Activated T-helper 1 cell treated with anti-CD3 and anti-CD28 coated beads, Interleukin-2, amount 50 U/mL, for 16 hours (primary cell): Measurements from ENCODE around the gene TMEM220.
"Not testable (repeated sequence)": the region's sequence is repeated elsewhere in the genome, so short reads cannot be mapped to it uniquely, and the experiment has no call there.

Source experiments
- DNase-seq, 2 donors: peaks; one replicate each; pipeline ENCODE4 v3.0.0-alpha.2; 2020; ENCODE audit warnings: low read depth in 1 of 2, low spot score in 1 of 2

Gene TMEM220

GRCh38 chr17:10728331-10728892, 1.4 kb downstream of the TMEM220 start:
- no peak for DNase-seq

- DNase-seq, result no peak
Measured at GRCh38 chr17:10727192-10727591, 2.6 kb downstream of the TMEM220 start.

DNA sequence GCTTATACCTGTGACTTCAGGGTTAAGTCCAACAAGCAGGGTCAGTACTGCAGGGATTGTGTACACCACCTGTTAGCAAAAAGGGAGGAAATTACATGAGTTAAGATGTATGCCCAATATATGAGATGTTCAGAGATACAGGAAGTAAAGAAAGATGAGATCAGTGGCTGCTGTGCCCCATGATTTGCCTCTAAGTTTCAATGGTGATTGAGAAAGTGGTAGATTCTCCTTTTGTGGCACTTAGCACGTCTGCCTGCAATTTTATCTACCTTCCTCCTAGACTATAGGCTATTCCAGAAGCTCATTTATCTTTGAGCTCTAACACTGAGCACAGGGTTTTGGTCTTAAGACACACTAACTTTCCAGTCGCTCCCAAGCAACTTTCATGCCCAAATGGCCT, 3.6 kb downstream of the TMEM220 start:
- no peak for DNase-seq

DNA sequence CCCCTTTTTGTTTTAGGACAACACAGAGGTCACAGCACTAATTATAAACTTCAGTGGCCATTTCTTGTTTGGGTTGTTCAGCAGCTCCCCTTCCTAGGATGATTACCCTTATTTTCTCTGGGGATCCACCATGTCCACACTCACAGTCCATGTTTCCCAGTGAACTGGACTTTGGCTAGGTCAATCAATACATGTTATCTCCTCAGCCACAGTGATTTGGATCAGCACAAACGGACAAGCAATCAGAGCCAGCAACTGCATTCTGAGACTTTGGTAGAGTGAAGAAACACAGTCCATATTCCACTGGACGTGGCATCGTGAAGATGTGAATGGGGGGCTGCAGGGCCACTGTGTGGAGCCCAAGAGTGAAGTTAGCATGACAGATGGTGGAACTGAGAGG, 4.6 kb downstream of the TMEM220 start:
- DNase-seq, result no peak

DNA sequence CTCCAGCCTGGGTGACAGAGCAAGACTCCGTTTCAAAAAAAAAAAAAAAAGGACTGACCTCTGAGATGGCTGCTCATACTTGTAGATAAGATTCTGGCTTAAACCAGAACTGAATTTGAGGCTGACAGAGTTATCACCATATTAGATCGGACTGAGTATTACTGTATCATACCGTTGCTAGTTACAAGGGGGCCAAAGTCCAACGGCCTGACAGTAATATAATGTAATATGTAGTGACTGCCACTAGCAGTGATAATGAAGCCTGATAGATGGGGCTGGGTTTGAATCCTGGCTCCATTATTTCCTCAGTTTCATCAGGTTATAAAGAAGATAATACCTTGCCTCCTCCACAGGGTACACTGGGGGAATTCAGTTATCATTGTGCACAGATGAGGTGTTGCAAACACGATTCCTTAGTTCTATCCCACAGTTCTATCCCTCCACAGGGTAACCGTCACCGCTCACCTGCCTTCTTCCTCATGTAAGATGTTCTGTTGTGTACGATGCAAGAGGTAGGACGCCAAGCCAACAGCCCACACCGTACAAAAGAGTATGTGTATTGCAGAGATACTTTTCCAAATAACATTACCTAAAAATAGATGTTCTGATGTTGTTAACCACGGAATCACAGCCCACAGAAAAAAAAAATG, 5.2 kb downstream of the TMEM220 start:
- no peak for DNase-seq

DNA sequence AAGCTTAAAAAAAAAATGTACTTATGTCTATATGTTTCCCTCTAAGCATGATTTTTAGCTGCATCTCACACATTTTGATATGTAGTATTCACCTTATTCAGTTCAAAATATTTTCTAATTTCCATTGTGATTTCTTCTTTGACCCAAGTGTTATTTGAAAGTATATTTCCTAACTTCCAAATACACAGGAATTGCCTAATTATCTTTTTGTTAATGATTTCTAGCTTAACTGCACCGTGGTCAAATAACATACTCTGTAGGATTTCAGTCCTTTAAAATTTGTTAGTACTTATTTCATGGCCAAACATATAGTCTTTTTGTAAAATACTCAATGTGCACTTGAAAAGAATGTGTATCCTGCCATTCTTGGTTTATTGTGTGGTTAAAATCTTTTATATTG, 11.3 kb downstream of the TMEM220 start:
- no peak for DNase-seq

DNA sequence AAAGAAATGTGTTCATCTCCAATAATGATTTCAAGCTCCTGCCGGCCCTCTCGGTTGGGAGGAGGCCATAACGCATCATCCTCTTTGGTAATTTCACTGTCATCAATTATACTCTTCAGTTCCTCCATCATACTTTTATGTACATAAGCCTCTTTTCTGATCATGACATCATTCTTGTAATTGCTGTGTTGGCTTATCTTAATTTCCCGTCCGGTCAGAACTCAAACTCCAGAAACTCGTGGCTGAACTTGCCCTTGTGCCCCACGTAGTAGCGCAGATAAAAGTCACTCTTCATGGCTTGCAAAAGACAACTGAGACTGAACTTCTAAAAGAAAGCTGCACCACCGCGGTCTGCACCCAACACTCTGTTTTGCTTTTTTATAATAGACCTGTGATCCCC, 13.6 kb downstream of the TMEM220 start:
- no peak for DNase-seq

- DNase-seq, result no peak
Measured at GRCh38 chr17:10713318-10713717, 16.5 kb downstream of the TMEM220 start.

DNA sequence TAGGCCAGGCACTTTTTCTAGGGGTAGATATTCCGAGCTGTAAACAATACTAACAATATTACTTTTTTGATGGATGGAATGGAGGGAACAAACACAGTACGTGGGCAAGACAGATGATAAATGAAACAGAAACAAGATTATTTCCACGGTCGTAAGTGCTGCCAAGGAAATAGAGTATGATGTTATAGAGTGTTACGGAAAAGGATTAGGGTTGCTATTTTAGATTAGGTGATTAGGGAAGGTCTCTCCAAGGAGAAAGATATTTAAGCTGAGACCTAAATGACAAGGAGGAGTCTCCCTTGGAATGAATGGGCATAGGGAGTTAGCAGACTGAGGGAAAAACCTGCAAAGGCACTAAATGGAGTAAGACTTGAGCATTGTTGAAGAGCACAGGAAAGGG, 24.1 kb downstream of the TMEM220 start:
- no peak for DNase-seq

DNA sequence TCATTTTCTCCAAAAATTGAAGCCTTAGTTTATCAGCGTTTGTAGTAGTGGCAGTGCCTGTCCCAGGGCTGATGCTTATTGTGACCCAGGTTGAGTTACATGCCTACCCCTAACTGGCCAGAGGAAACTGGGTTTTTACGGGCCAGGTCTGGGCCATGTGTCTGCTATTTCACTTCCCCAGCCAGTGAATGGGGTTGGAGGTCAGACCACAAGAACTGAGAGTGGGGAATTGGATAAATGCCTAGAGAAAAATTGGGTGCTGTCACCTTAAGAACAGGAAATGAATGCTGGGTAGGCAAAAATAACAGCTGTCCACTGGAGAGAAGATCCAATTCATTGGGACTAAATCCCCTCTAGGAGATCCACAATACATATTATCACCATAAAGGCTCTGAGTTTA, 27.2 kb downstream of the TMEM220 start:
- no peak for DNase-seq

DNA sequence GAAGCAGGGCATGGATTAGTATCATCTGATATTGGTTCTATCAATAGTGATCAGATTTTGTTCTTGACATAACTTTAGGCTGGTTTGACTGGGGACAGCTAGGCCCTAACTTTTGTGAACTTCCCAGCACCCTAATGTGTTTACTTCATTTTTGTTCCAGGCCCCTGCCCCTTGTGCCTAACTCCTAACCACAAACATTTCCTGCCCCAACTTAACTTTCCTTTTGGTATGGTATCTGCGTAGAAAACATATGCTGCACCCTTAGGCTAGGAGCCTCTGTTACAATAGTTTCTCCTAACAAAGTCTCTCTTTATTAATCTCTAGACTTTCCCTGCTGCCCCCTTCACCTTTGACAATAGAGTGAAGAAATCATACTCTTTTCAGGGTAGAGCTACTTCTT, 30.0 kb downstream of the TMEM220 start:
- no peak for DNase-seq

- no peak for DNase-seq
Measured at GRCh38 chr17:10698096-10698818, 31.6 kb downstream of the TMEM220 start.

DNA sequence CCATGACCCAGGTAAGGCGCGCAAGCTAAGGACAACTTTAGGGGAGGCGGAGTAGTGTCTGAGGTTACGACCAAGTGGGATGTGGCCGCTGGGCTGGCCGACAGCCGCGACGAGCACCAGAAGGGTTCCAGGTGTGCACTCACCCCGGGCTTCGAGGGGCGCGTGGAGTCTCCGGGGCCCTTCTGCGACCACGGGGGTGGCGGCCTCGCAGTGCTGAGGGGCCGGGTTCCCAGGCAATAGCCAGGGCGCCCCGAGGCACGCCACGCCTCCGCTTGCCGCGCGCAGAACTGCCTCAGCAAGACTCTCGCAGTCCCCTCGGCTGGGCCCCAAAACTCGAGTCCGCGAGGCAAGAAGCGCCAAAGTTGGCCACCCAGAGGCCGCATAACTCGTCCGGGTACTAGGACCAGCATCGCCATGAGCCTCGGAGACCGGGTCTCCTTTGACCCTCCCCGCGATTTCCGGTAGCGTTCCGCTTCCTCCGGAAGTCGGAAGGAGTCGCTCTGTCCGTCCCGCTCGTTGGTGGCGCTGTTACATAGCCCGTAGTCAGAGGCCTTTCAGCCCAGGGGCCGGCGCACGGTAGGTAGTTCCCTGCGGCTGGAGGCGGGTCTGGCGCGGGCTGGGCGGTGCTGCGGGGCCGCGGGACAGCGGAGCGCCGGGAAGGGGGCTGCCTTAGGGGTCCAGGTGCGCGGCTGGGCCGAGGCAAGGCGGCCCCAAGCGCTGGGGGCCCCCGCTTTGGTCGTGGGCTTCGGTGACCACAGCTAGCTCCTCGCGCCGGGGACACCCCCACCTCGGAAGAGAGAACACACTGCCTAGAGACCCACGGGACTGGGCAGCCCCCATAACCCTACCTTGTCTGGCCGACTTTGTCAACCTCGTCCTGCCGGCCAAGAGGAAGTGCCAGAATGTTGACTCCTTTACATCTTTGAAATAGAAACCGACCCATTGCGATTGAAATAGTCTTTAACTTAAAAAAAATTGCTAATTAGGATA, 32.4 kb downstream of the TMEM220 start, which contains the start of the genes ADPRM and SCO1:
Gene ADPRM (plus strand): TSS at position 503 of the 990 bp plus-strand sequence. CDS start 7,333 bp downstream, outside the sequence.
Gene SCO1 (minus strand): TSS at position 442 of the 990 bp plus-strand sequence. CDS start 26 bp downstream, at position 416.
- DNase-seq, result peak; percentile 78 to 87

DNA sequence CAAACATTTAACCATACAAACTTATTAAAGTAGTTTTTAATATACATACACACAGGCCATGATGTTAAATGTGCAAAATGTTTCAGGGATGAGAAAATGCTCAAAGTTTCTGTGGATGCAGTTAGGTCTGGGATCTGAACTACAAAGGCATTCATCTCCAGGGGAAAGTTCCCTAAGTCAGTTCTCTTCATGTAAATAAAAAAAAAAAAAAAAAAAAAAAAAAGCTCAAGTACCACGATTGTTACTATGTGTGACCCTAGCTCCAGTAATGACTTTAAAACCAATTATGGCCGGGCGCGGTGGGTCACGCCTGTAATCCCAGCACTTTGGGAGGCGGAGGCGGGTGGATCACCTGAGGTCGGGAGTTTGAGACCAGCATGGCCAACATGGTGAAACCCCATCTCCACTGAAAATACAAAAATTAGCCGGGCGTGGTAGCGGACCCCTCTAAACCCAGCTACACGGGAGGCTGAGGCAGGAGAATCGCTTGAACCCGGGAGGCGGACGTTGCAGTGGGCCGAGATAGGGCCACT, 33.9 kb downstream of the TMEM220 start:
- DNase-seq, result not testable (repeated sequence)

DNA sequence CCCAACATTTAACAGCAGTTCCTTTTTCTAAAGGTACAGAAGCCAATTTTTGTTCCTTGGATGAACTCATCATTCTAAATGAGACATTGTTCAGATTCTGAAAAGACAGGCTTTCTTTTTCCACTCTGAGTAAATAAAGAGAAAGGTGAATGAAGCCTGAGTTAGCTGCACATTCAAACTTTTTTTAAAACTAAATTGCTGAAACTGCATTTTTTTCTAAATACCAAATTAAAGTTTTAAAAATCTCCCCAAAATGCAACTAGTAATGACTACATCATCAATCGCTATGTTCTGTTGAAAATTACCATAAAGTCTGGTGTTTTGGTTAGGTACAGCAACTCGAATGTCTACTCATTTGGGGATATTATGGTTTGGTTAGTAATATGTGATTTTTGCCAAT, 42.3 kb downstream of the TMEM220 start:
- DNase-seq, result no peak

DNA sequence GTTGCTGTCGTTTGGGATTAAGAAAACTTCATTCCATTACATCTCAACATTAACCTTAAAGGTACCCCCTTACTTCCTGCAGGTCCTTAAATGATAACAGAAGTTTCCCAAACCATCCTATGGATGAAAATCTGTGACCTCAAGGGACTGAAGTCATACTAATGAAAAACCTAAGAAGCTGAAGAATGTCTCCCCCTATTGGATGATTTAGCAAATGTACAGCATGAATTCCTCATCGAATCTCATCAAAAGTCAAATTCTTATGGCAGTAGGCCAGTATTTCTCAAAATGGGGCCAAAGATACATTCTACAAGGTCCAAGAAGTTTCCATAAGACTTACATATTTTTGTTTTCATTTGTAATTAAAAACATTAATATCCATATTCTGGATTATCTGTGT, 46.0 kb downstream of the TMEM220 start:
- DNase-seq, result no peak

DNA sequence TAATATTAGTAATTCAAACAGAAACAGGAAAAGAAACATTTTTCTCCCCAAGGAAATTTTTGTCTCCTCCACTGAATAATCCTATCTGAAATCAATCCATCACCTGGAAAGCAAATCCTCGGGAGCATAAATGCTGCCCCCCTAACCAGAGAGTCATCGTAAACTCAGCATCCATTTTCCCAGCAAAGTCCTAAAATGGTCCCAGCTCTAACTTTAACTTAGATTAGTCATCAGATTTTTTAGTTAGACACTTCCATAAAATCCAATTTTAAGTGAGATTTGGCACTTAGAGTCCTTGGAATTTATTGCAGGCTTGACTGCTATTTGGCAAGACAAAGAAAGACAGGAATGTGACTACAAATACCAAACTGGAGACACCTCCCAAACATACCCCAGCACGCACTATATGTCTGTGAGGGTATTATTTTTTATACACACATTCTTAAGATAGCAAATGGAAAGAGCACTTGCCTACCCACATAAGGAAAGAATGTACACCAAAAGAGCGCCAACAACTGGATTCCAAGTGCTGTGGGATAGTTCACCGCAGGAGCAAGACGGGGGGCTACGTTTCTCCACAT, 47.9 kb downstream of the TMEM220 start:
- DNase-seq, result no peak

DNA sequence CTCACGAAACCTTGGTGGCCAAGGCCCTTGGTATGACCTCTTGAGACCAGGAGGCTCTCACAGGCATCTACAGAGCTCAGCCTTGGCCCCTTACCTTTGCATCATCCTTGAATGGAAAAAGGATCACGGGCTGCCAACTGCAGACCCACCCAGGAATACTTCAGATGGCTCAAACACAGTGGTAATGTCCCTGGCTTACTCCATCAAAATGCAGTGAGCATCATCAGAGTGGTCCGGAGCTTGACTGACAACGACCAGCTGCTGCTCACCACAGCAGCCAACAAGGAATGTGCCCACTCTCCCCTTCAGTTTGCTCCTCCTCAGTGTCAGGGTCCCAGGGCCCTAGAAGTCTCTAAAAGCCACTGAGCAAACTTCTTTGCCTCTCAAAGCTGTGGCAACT, 55.1 kb downstream of the TMEM220 start:
- DNase-seq, result no peak

- DNase-seq, result no peak
Measured at GRCh38 chr17:10673312-10673711, 56.5 kb downstream of the TMEM220 start.

- DNase-seq, result no peak
Measured at GRCh38 chr17:10668775-10669174, 61.0 kb downstream of the TMEM220 start.

GRCh38 chr17:10666906-10667305, 62.9 kb downstream of the TMEM220 start:
- DNase-seq, result no peak
